GM12875 (cell line): ENCODE data around the gene PHETA1.

Source experiments
- H3K4me3 ChIP-seq: one replicate; pipeline ENCODE4 v1.5.1; 2011; ENCODE audit warnings: low read depth, low read length, control low read depth
- TF ChIP-seq, protein P1 (sequence below): IDR thresholded peaks from 2 replicates; pipeline ENCODE4 v1.5.1; 2011; ENCODE audit warnings: low read depth, mild to moderate bottlenecking, control low read depth, inconsistent platforms, low read length, moderate library complexity, borderline replicate concordance; ENCODE audit not compliant: insufficient read depth

Gene PHETA1

GRCh38 chr12:111322336-111323250, 46.3 kb downstream of the PHETA1 start:
- TF ChIP-seq, protein P1, sequence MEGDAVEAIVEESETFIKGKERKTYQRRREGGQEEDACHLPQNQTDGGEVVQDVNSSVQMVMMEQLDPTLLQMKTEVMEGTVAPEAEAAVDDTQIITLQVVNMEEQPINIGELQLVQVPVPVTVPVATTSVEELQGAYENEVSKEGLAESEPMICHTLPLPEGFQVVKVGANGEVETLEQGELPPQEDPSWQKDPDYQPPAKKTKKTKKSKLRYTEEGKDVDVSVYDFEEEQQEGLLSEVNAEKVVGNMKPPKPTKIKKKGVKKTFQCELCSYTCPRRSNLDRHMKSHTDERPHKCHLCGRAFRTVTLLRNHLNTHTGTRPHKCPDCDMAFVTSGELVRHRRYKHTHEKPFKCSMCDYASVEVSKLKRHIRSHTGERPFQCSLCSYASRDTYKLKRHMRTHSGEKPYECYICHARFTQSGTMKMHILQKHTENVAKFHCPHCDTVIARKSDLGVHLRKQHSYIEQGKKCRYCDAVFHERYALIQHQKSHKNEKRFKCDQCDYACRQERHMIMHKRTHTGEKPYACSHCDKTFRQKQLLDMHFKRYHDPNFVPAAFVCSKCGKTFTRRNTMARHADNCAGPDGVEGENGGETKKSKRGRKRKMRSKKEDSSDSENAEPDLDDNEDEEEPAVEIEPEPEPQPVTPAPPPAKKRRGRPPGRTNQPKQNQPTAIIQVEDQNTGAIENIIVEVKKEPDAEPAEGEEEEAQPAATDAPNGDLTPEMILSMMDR: no peak

GRCh38 chr12:111321317-111321716, 47.6 kb downstream of the PHETA1 start:
- TF ChIP-seq, protein P1: no peak
- H3K4me3 ChIP-seq: no peak overlapping the region

More at GRCh38 chr12:111322336-111323250, 46.3 kb downstream of the PHETA1 start:
- H3K4me3 ChIP-seq: no peak overlapping the region

DNA sequence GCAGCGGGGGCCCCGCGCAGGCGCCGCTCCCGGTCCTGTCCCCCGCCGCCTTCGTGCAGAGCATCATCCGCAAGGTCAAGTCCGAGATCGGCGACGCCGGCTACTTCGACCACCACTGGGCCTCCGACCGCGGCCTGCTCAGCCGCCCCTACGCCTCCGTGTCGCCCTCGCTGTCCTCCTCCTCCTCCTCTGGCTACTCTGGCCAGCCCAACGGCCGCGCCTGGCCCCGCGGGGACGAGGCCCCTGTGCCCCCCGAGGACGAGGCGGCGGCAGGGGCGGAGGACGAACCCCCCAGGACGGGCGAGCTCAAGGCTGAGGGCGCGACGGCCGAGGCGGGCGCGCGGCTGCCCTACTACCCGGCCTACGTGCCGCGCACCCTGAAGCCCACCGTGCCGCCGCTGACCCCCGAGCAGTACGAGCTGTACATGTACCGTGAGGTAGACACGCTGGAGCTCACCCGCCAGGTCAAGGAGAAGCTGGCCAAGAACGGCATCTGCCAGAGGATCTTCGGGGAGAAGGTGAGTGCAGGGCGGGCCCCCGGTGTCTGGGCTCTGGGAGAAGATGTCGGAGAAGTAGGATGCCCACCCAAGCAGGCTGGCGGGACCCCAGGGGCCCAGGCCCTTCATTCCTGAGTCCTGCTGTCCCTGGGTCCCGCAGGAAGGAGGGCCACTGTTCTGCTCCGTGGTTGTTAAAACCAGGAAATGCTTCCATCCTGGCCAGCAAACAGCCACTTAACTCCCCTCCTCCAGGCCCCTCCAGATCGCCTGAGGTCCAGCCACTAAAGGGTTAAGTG, 48.4 kb downstream of the PHETA1 start:
- TF ChIP-seq, protein P1: no peak
- H3K4me3 ChIP-seq: no peak overlapping the region

GRCh38 chr12:111319600-111320257, 49.2 kb downstream of the PHETA1 start:
- TF ChIP-seq, protein P1: no peak
- H3K4me3 ChIP-seq: no peak overlapping the region

DNA sequence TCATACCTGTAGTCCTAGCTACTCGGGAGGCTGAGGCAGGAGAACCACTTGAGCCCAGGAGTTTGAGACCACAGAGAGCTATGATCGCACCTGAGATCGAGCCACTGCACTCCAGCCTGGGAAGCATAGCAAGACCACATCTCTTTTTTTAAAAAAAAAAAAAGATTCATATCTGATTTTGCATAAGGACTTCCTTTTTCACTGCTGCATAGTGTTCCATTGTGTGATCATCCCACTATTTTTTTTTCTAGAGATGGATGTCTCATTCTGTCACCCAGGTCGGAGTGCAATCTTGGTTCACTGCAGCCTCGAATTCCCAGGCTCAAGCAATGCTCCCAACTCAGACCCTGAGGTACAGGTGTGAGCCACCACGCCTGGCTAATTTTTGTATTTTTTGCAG, 50.4 kb downstream of the PHETA1 start:
- H3K4me3 ChIP-seq: no peak overlapping the region
- TF ChIP-seq, protein P1: no peak

GRCh38 chr12:111316671-111317070, 52.2 kb downstream of the PHETA1 start:
- H3K4me3 ChIP-seq: no peak overlapping the region
- TF ChIP-seq, protein P1: no peak
